ENCODE results near the gene OR6B3. TPM values are rescaled to one million over a fixed set of nuclear protein-coding genes. Genes with fewer than 3 reads are reported as not detected.

Gene OR6B3
- total and polyA plus RNA-seq, 11 donors, result not detected

- 19 to 35% (median 25%) methylated on average over 5 of the region's 5 CpGs for WGBS, 4 donors
- no peak overlapping the region for H3K4me3 ChIP-seq
- ATAC-seq (no peak), DNase-seq (no peak)
- peaks cover 0 to 30% (median 12%) of the 10 kb centered on the region in 12 donors for H3K9me3 ChIP-seq
- H3K27ac ChIP-seq, result no peak overlapping the region
- no peaks in the 10 kb centered on the region for H3K4me1 ChIP-seq
- H3K27me3 ChIP-seq, result peaks cover 0 to 40% (median 3%) of the 10 kb centered on the region in 9 donors
- no peaks in the 10 kb centered on the region for H3K36me3 ChIP-seq
- TF ChIP-seq POLR2A (IDR thresholded peaks at IDR 0.05) (no peak), CTCF (IDR thresholded peaks at IDR 0.05) (no peak)
- intact Hi-C loops (cut with DNase I), result no loop called here
Observed at GRCh38 chr2:240089306-240089705, 36.0 kb upstream of the OR6B3 start.

DNA sequence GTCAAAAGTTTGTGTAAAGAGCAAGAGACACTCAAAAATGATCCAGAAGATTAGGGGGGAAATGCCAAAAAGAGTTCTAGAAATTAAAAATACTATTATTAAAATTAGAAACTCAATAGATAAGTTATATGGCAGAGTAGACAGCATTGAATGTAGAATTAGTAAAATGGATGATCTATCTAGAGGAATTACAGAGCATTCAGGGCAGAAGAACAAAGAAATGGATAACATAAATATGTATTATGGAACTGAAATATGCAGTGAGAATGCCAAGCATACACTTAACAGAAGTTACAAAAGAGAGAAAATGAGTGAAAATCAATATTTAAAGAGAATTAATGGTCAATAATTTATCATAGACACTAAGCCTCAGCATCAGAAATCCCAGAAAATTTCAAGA, 33.2 kb upstream of the OR6B3 start:
- peaks cover 0 to 23% (median 3%) of the 10 kb centered on the region in 9 donors for H3K27me3 ChIP-seq
- intact Hi-C loops (cut with DNase I), result no loop called here

DNA sequence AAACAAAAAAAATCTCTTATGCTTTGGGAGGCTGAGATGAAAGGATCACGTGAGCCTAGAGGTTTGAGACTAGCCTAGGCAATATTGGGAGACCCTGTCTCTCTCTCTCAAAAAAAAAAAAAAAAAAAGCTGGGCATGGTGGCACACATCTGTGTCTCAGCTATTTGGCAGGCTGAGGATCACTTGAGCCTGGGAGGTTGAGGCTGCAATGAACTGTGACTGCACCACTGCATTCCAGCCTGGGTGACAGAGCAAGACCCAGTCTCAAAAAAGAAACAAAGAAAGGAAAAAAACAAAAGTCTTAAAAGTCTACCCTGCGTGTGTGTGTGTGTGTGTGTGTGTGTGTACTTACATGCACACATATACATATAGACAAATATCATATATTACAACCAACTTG, 25.3 kb upstream of the OR6B3 start:
- peaks cover 0 to 36% (median 21%) of the 10 kb centered on the region in 12 donors for H3K9me3 ChIP-seq
- no peaks in the 10 kb centered on the region for H3K36me3 ChIP-seq
- ATAC-seq, result no peak
- H3K27ac ChIP-seq, result no peak overlapping the region
- no peak overlapping the region for H3K4me3 ChIP-seq
- peaks cover 0 to 9% (median 0%) of the 10 kb centered on the region in 9 donors for H3K27me3 ChIP-seq
- no peaks in the 10 kb centered on the region for H3K4me1 ChIP-seq
- TF ChIP-seq CTCF (IDR thresholded peaks at IDR 0.05) (no peak), POLR2A (IDR thresholded peaks at IDR 0.05) (no peak)
- intact Hi-C loops (cut with DNase I), result no loop called here
- no peak for DNase-seq
- WGBS, 4 donors, result 43 to 60% (median 54%) methylated on average over 2 of the region's 2 CpGs

More for the DNA sequence above, 33.2 kb upstream of the OR6B3 start:
- H3K9me3 ChIP-seq, result peaks cover 0 to 30% (median 9%) of the 10 kb centered on the region in 12 donors
- DNase-seq, result no peak
- no peaks in the 10 kb centered on the region for H3K36me3 ChIP-seq
- H3K4me3 ChIP-seq, result no peak overlapping the region
- H3K4me1 ChIP-seq, result no peaks in the 10 kb centered on the region
- TF ChIP-seq CTCF (IDR thresholded peaks at IDR 0.05) (no peak), POLR2A (IDR thresholded peaks at IDR 0.05) (no peak)
- ATAC-seq, result no peak
- no peak overlapping the region for H3K27ac ChIP-seq

DNA sequence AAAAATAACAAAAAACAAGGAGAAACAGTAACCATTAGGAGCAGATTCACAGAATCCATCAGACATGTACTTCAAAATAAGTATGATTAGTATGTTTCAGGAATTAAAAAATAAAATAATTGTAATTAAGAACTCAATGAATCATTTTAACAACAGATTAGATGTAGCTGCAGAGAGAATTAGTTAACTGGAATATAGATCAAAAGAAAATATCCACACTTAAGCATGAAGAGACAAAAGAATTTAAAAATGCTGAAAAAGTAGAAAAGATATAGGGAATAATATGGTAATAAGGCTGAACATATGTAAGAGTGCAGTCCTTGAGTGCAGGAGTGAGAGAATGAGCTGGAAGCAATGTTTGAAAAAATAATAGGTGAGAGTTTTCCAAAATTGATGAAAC, 24.1 kb upstream of the OR6B3 start:
- Histone ChIP-seq H3K4me1 (no peaks in the 10 kb centered on the region), H3K4me3 (no peak overlapping the region), H3K27ac (no peak overlapping the region), H3K9me3 (peaks cover 0 to 36% (median 21%) of the 10 kb centered on the region in 12 donors), H3K36me3 (no peaks in the 10 kb centered on the region), H3K27me3 (peaks cover 0 to 11% (median 0%) of the 10 kb centered on the region in 9 donors)
- ATAC-seq (no peak), DNase-seq (no peak)
- intact Hi-C loops (cut with DNase I), result no loop called here
- no peak for TF ChIP-seq CTCF (IDR thresholded peaks at IDR 0.05)
- no peak for TF ChIP-seq POLR2A (IDR thresholded peaks at IDR 0.05)
